ENCODE results near the gene PDS5A. TPM values are rescaled to one million over a fixed set of nuclear protein-coding genes. Genes with fewer than 3 reads are reported as not detected.

The PDS5A gene
- total and polyA plus RNA-seq, 2 donors (not counting 3 experiments of a cell fraction or from before 2014, with no cell fraction given) = 17.5 to 80.8 TPM

GRCh38 chr4:39860804-39861203 is 116.9 kb downstream of the PDS5A start:
- dilution Hi-C loops (cut with MboI; ENCODE audit: extremely low pct_ligation_motif_present, low sequenced_read_pairs) = no loop called here
- Histone ChIP-seq H2AFZ (ENCODE audit: low read depth, low read length) (no peak overlapping the region), H3K4me1 (ENCODE audit: control insufficient read depth, extremely low read depth, insufficient read depth, low read length) (no peaks in the 10 kb centered on the region), H3K36me3 (ENCODE audit: control insufficient read depth in 2 of 2, extremely low read depth in 1 of 2, insufficient read depth in 2 of 2, low read length in 2 of 2) (peaks cover 3 to 12% of the 10 kb centered on the region in 2 experiments), H4K20me1 (replicated peaks; ENCODE audit: control insufficient read depth, extremely low read depth, insufficient read depth, low read length) (no peaks in the 10 kb centered on the region), H3K9me3 (replicated peaks; ENCODE audit: control insufficient read depth, insufficient read depth, low read length) (no peaks in the 10 kb centered on the region), H3K9me1 (replicated peaks; ENCODE audit: control insufficient read depth, extremely low read depth, insufficient read depth, low read length) (no peaks in the 10 kb centered on the region), H3K27ac (ENCODE audit: insufficient read depth, low read depth, low read length) (no peak overlapping the region), H3K9ac (replicated peaks; ENCODE audit: extremely low read depth, insufficient read depth, low read length) (no peak overlapping the region), H3K79me2 (ENCODE audit: control insufficient read depth, insufficient read depth, low read length) (no peaks in the 10 kb centered on the region), H3K4me2 (ENCODE audit: insufficient read depth, low read length) (no peak overlapping the region), H3K27me3 (ENCODE audit: control insufficient read depth in 2 of 2, insufficient read depth in 2 of 2, low read length in 2 of 2) (no peaks in the 10 kb centered on the region), H3K4me3 (replicated peaks in 1 of 3; ENCODE audit: insufficient read depth in 1 of 3, low read depth in 1 of 3, low read length in 3 of 3) (no peak overlapping the region)
- FAIRE-seq (no peak), DNase-seq (ENCODE audit: low read depth, low spot score) (no peak)
- CTCF ChIA-PET = no interaction called here
- BruUV-seq (replicated peaks) = no TSS peak
- TF ChIP-seq MYC (IDR thresholded peaks at IDR 0.05; ENCODE audit: low read depth, low read length) (no peak), GATA2 (IDR thresholded peaks at IDR 0.05; ENCODE audit: insufficient read depth, insufficient read length, low read depth, low read length) (no peak), POLR2AphosphoS5 (IDR thresholded peaks at IDR 0.05; ENCODE audit: insufficient read depth, low read depth, low read length) (no peak), POLR2A (IDR thresholded peaks at IDR 0.05; ENCODE audit: low read depth, low read length) (no peak), JUN (IDR thresholded peaks at IDR 0.05; ENCODE audit: borderline replicate concordance, insufficient read depth, insufficient read length, low read depth) (no peak), CTCF (IDR thresholded peaks at IDR 0.05; ENCODE audit: extremely low read depth in 1 of 2, insufficient read depth in 1 of 2, low read depth in 1 of 2, low read length in 2 of 2) (no peak), MAX (IDR thresholded peaks at IDR 0.05; ENCODE audit: insufficient read depth, insufficient read length) (no peak), FOS (IDR thresholded peaks at IDR 0.05; ENCODE audit: borderline replicate concordance, insufficient read depth, low read length) (no peak)
- POLR2A ChIA-PET = no interaction called here
- intact Hi-C loops (cut with micrococcal nuclease) = no loop called here
